Thyroid gland (tissue), 4 donors: ENCODE results near the gene DGKA. TPM values are rescaled to one million over a fixed set of nuclear protein-coding genes. Genes with fewer than 3 reads are reported as not detected.
A peak's percentile ranks its signal among the peaks of the same experiment; 100 is the strongest.

Experiments
- DNase-seq, 2 donors: peaks; one replicate each; pipeline ENCODE4 v3.0.0-alpha.2; 2019
- H3K27ac ChIP-seq, 3 donors: fragments of 200-600 bp; sonication (generic); 1 replicate in 2 of 3; 2 replicates in 1 of 3; pipeline ENCODE4 v1.5.1; 2016 to 2019; ENCODE audit warnings: mild to moderate bottlenecking in 1 of 3, moderate library complexity in 1 of 3
- H3K27me3 ChIP-seq: fragments of 200-600 bp; sonication (generic); one replicate; pipeline ENCODE4 v1.5.1; 2019
- H3K36me3 ChIP-seq, 2 donors: fragments of 200-600 bp; sonication (generic); one replicate each; pipeline ENCODE4 v1.5.1; 2016 to 2019
- H3K4me1 ChIP-seq, 2 donors: fragments of 200-600 bp; sonication (generic); one replicate each; pipeline ENCODE4 v1.5.1; 2017 to 2019
- H3K4me3 ChIP-seq, 3 donors: fragments of 200-600 bp; sonication (generic); replicated peaks in 1 of 3; 1 replicate in 2 of 3; 2 replicates in 1 of 3; pipeline ENCODE4 v1.5.1; 2016; ENCODE audit warnings: mild to moderate bottlenecking in 1 of 3
- H3K9me3 ChIP-seq: fragments of 200-600 bp; sonication (generic); one replicate; pipeline ENCODE4 v1.5.1; 2017
- POLR2A ChIP-seq, 2 donors: fragments of 450-650 bp; IDR thresholded peaks; one replicate each; pipeline ENCODE4 v1.6.1; 2017; ENCODE audit warnings: antibody characterized with exemption in 2 of 2, mild to moderate bottlenecking in 2 of 2, moderate library complexity in 1 of 2
- WGBS, 2 donors: methylation state at CpG; one replicate each; pipeline ENCODE4 v1.1.5; 2017; 5-methylcytosine and 5-hydroxymethylcytosine counted together
- intact Hi-C: fragments of 100-400 bp; cut with DNase I; formaldehyde crosslinking; loops from one replicate; pipeline ENCODE4 v1.15.1; 2023
- total RNA-seq, 4 donors: library from RNA; depleted of rRNA; stranded (reverse); fragments of >200 nt; gene quantifications; one replicate each; pipeline ENCODE4 v1.2.3, GENCODE V29; 2016
- TF ChIP-seq, protein P1 (sequence below), 6 experiments: fragments of 200-600 bp in 3 of 6; fragments of 450-650 bp in 3 of 6; sonication (generic) in 3 of 6; IDR thresholded peaks; one replicate each; pipeline ENCODE4 v1.5.1; 2016 to 2019; ENCODE audit warnings: antibody characterized with exemption in 6 of 6, mild to moderate bottlenecking in 2 of 6, inconsistent platforms in 1 of 6, moderate library complexity in 1 of 6

DGKA gene
- total RNA-seq, 4 donors from 2014 or later, result 20.6 to 55.9 (median 28.7) TPM

DNA sequence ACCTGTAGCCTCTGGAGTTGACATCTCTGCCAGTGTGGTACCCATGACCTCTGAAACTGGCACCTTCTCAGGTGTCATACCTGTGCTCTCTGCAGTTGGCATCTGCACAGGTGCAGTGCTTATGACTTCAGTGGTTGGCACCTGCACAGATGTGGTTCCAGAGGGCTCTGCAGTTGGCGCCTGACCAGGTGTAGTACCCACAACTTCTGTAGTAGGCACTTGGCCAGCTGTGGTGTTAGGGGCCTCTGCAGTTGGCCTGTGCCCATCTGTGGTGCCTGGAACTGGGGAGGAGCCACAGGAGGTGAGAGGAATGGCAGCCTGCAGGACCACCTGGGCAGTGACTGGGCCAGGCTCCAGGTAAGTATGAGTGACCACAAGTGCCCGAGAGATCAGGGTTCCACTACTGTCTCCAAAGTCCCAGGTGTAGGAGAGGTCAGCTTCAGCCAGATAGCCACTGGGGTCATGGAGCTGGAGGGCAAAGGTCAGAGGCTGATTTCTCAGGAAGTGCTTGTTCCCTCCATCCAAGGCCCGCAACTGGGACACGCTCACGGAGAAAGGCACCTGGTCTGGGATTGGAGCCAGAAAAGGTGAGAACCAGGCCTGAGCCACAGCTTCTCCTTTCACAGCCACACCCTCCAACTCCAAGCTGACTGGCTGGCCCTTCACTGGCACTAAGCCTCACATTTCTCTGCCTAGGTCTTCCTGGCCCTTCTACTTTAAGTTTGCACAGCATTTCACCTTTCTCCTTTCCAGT is 26.3 kb downstream of the DGKA start:
- no peak overlapping the region for H3K4me3 ChIP-seq
- H3K4me1 ChIP-seq, result peaks cover 0 to 12% of the 10 kb centered on the region in 2 donors
- H3K27ac ChIP-seq, result no peak overlapping the region
- no peaks in the 10 kb centered on the region for H3K27me3 ChIP-seq
- peak; percentile 54 to 60 for DNase-seq
- WGBS, 2 donors, result 14 to 51% methylated on average over 4 to 5 of the region's 5 CpGs
- intact Hi-C loops, result no loop called here
- no peak for TF ChIP-seq POLR2A (IDR thresholded peaks at IDR 0.05)
- TF ChIP-seq, protein P1, sequence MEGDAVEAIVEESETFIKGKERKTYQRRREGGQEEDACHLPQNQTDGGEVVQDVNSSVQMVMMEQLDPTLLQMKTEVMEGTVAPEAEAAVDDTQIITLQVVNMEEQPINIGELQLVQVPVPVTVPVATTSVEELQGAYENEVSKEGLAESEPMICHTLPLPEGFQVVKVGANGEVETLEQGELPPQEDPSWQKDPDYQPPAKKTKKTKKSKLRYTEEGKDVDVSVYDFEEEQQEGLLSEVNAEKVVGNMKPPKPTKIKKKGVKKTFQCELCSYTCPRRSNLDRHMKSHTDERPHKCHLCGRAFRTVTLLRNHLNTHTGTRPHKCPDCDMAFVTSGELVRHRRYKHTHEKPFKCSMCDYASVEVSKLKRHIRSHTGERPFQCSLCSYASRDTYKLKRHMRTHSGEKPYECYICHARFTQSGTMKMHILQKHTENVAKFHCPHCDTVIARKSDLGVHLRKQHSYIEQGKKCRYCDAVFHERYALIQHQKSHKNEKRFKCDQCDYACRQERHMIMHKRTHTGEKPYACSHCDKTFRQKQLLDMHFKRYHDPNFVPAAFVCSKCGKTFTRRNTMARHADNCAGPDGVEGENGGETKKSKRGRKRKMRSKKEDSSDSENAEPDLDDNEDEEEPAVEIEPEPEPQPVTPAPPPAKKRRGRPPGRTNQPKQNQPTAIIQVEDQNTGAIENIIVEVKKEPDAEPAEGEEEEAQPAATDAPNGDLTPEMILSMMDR (IDR thresholded peaks at IDR 0.05), result no peak
- H3K9me3 ChIP-seq, result no peaks in the 10 kb centered on the region
- no peaks in the 10 kb centered on the region for H3K36me3 ChIP-seq

DNA sequence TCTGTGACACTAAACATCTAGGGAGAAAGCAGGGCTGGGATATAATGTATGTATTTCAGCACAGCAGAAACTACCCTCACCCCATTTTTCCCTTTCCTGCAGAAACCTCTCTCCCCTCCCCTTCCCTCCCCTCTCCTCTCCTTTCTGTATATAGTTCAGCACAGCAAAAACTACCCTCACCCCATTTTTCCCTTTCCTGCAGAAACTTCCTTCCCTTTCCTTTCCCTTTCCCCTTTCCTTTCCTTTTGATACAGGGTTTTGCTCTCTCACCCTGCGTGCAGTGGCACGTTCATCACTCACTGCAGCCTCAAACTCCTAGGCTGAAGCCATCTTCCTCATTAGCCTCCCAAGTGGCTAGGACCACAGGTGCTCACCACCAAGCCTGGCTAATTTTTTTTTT is 32.8 kb downstream of the DGKA start:
- no peak overlapping the region for H3K27ac ChIP-seq

DNA sequence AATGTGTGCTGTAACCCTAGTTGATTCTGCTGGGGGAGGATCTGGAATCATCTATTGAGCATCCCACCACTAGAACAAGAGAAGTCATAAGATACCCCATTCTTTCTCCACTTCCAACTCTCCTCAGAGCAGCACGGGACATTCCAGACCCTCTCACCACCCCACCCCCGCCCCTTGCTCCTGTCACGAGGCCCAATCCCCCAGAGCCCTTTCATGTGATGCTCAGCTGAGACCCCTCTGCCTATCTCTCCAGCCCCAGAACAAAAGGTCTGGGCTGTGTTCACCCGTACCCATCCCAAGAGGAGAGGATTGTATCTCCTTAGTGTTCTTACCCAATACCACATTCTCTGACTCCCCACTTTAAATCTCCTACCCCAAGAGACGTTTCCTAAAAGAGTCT is 34.3 kb downstream of the DGKA start:
- Histone ChIP-seq H3K9me3 (no peaks in the 10 kb centered on the region), H3K4me1 (peaks cover 11 to 13% of the 10 kb centered on the region in 2 donors), H3K27me3 (no peaks in the 10 kb centered on the region), H3K4me3 (no peak overlapping the region), H3K36me3 (no peaks in the 10 kb centered on the region), H3K27ac (no peak overlapping the region)
- intact Hi-C loops, result no loop called here
- 76% methylated on average over 5 of the region's 5 CpGs for WGBS, 2 donors
- no peak for DNase-seq
- TF ChIP-seq, protein P1 (IDR thresholded peaks at IDR 0.05), result no peak
- TF ChIP-seq POLR2A (IDR thresholded peaks at IDR 0.05), result no peak

More for the DNA sequence above, 32.8 kb downstream of the DGKA start:
- no peaks in the 10 kb centered on the region for H3K9me3 ChIP-seq
- intact Hi-C loops, result no loop called here
- peaks cover 11 to 13% of the 10 kb centered on the region in 2 donors for H3K4me1 ChIP-seq
- H3K36me3 ChIP-seq, result no peaks in the 10 kb centered on the region
- DNase-seq, result no peak
- no peaks in the 10 kb centered on the region for H3K27me3 ChIP-seq
- TF ChIP-seq POLR2A (IDR thresholded peaks at IDR 0.05), result no peak
- TF ChIP-seq, protein P1 (IDR thresholded peaks at IDR 0.05), result no peak
- no peak overlapping the region for H3K4me3 ChIP-seq
- 85 to 93% methylated on average over 2 of the region's 2 CpGs for WGBS, 2 donors

DNA sequence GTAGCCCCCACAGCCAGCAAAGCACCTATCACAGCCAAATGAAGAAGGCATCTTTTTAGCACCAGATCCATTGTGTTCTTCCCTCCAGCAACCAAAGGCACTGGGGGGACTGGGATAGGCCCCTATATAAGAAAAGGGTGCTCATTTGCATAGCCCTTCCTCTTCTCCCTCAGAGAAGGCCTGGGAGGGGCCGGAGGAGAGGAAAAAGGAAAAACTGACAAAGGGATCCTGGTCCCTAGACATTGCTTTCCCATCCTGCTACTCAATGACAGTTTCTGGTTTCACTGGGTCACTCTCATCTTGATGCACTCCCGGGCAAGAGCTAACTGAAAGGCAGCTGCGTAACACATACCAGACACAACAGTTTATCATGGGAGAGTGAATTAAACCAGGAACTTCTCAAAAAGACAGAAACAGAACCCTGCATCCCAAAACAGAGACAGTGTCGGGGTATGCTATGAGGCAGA is 35.0 kb downstream of the DGKA start, which contains the start of gene PMEL:
Gene PMEL, minus strand, starts transcription at position 102 of the 467 bp plus-strand sequence. Its CDS starts 31 bp downstream, at position 71.
- no peak for DNase-seq
- WGBS, 2 donors, result 14 to 20% methylated on average over 4 of the region's 4 CpGs
- intact Hi-C loops, result no loop called here
- H3K9me3 ChIP-seq, result no peaks in the 10 kb centered on the region
- H3K4me3 ChIP-seq, result peak within 1 kb of the TSS; percentile 12 to 65 (median 53)
- H3K27me3 ChIP-seq, result no peaks in the 10 kb centered on the region
- peaks cover 11 to 13% of the 10 kb centered on the region in 2 donors for H3K4me1 ChIP-seq
- no peaks in the 10 kb centered on the region for H3K36me3 ChIP-seq
- TF ChIP-seq, protein P1 (IDR thresholded peaks at IDR 0.05), result no peak
- no peak for TF ChIP-seq POLR2A (IDR thresholded peaks at IDR 0.05)
- peak within 1 kb of the TSS; percentile 22 to 69 (median 50) for H3K27ac ChIP-seq
